ENCODE measurements around the gene PLSCR1. TPM values are rescaled to one million over a fixed set of nuclear protein-coding genes. Genes with fewer than 3 reads are reported as not detected.
"Not testable (repeated sequence)": the region's sequence is repeated elsewhere in the genome, so short reads cannot be mapped to it uniquely, and the experiment has no call there.

The PLSCR1 gene
- total RNA-seq, 1 experiment from 2014 or later = 48.9 TPM

GRCh38 chr3:146498002-146498736 is 46.2 kb downstream of the PLSCR1 start:
- DNase-seq = no peak
- Histone ChIP-seq H2BK120ac (ENCODE audit: low read depth, low read length, poor library complexity, severe bottlenecking) (no peak overlapping the region), H3T11ph (ENCODE audit: low read length) (no peak overlapping the region), H3K27me3 (ENCODE audit: insufficient read depth, low read length) (no peaks in the 10 kb centered on the region), H3K4ac (ENCODE audit: low read depth, low read length) (no peak overlapping the region), H4K91ac (ENCODE audit: insufficient read length, low read depth, low read length) (no peak overlapping the region), H3K18ac (ENCODE audit: insufficient read length, low read depth, low read length) (no peak overlapping the region), H3K4me1 (ENCODE audit: insufficient read depth, low read length) (no peaks in the 10 kb centered on the region; the same call in 1 of the 2 replicates), H4K8ac (replicated peaks; ENCODE audit: insufficient read length, low read depth, low read length) (no peak overlapping the region), H2AFZ (ENCODE audit: low read length) (no peak overlapping the region), H3K14ac (ENCODE audit: insufficient read depth, low read length) (no peak overlapping the region), H3K23ac (ENCODE audit: insufficient read length, low read depth, low read length) (no peak overlapping the region), H3K9ac (ENCODE audit: extremely low read depth, insufficient read length, low read length) (no peak overlapping the region), H3K4me2 (ENCODE audit: insufficient read depth, insufficient read length, low read length) (no peak overlapping the region), H3K79me1 (ENCODE audit: insufficient read depth, low read depth, low read length, poor library complexity, severe bottlenecking) (no peaks in the 10 kb centered on the region), H2BK5ac (ENCODE audit: insufficient read length, low read length) (no peak overlapping the region), H2BK20ac (ENCODE audit: low read depth, low read length, poor library complexity, severe bottlenecking) (no peak overlapping the region), H3K79me2 (ENCODE audit: insufficient read depth, low read length) (no peaks in the 10 kb centered on the region), H2AK5ac (ENCODE audit: insufficient read length, low read length) (no peak overlapping the region), H3K27ac (ENCODE audit: insufficient read length, low read depth, low read length) (no peak overlapping the region), H2BK15ac (ENCODE audit: low read depth, low read length) (no peak overlapping the region), H3K9me3 (ENCODE audit: control insufficient read depth, low read depth, low read length) (no peaks in the 10 kb centered on the region), H2BK12ac (ENCODE audit: insufficient read length, low read depth, low read length) (no peak overlapping the region), H4K5ac (ENCODE audit: insufficient read length, low read depth, low read length) (no peak overlapping the region), H4K20me1 (ENCODE audit: control insufficient read depth, insufficient read depth, insufficient read length) (no peaks in the 10 kb centered on the region), H3K23me2 (ENCODE audit: insufficient read length, low read depth, low read length, poor library complexity, severe bottlenecking) (no peaks in the 10 kb centered on the region), H3K56ac (ENCODE audit: insufficient read length, low read depth, low read length) (no peak overlapping the region)
- Mint-ChIP-seq H3K27ac (no peak overlapping the region; a peak in 1 of 7 replicates), H3K9me3 (peaks cover 8 to 10% of the 10 kb centered on the region in 2 experiments; a peak in 3 of 5 replicates), H3K4me1 (peaks cover 12 to 13% of the 10 kb centered on the region in 2 experiments), H3K36me3 (ENCODE audit: insufficient read depth in 1 of 3, low read depth in 3 of 3) (peaks cover 0 to 13% (median 0%) of the 10 kb centered on the region in 3 experiments; a peak in 3 of 7 replicates), H3K27me3 (ENCODE audit: low read depth) (no peaks in the 10 kb centered on the region), H3K4me3 (no peak overlapping the region)
- TF ChIP-seq, protein P1, sequence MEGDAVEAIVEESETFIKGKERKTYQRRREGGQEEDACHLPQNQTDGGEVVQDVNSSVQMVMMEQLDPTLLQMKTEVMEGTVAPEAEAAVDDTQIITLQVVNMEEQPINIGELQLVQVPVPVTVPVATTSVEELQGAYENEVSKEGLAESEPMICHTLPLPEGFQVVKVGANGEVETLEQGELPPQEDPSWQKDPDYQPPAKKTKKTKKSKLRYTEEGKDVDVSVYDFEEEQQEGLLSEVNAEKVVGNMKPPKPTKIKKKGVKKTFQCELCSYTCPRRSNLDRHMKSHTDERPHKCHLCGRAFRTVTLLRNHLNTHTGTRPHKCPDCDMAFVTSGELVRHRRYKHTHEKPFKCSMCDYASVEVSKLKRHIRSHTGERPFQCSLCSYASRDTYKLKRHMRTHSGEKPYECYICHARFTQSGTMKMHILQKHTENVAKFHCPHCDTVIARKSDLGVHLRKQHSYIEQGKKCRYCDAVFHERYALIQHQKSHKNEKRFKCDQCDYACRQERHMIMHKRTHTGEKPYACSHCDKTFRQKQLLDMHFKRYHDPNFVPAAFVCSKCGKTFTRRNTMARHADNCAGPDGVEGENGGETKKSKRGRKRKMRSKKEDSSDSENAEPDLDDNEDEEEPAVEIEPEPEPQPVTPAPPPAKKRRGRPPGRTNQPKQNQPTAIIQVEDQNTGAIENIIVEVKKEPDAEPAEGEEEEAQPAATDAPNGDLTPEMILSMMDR (conservative IDR thresholded peaks at IDR 0.05) = no peak
- WGBS (ENCODE audit: extremely low coverage, insufficient read length, low lambda C conversion rate) = no CpG with 5 or more reads among the region's 13 CpGs

DNA sequence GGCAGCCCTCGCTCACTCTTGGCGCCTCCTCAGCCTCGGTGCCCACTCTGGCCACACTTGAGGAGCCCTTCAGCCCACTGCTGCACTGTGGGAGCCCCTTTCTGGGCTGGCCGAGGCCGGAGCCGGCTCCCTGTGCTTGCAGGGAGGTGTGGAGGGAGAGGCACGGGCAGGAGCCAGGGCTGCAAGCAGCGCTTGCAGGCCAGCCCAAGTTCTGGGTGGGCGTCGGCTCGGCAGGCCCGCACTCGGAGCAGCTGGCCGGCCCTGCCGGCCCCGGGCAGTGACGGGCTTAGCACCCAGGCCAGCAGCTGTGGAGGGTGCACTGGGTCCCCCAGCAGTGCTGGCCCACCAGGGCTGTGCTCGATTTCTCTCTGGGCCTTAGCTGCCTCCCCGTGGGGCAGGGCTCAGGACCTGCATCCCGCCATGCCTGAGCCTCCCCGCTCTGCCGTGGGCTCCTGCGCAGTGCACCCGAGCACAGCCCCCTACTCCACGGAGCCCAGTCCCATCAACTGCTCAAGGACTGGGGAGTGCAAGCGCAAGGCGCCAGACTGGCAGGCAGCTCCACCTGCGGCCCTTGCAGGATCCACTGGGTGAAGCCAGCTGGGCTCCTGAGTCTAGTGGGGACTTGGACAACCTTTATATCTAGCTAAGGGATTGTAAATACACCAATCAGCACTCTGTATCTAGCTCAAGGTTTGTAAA is 47.1 kb downstream of the PLSCR1 start:
- H3K4me3 Mint-ChIP-seq; H3K79me1 ChIP-seq (ENCODE audit: insufficient read depth, low read depth, low read length, poor library complexity, severe bottlenecking); H3K9me3 Mint-ChIP-seq; H3K9ac ChIP-seq (ENCODE audit: extremely low read depth, insufficient read length, low read length); H3K4me2 ChIP-seq (ENCODE audit: insufficient read depth, insufficient read length, low read length); H3T11ph ChIP-seq (ENCODE audit: low read length); H4K8ac ChIP-seq (replicated peaks; ENCODE audit: insufficient read length, low read depth, low read length); H3K4me1 ChIP-seq (ENCODE audit: insufficient read depth, low read length); H4K5ac ChIP-seq (ENCODE audit: insufficient read length, low read depth, low read length); H3K27me3 ChIP-seq (ENCODE audit: insufficient read depth, low read length); H2AK5ac ChIP-seq (ENCODE audit: insufficient read length, low read length); H4K20me1 ChIP-seq (ENCODE audit: control insufficient read depth, insufficient read depth, insufficient read length); H3K56ac ChIP-seq (ENCODE audit: insufficient read length, low read depth, low read length); H2AFZ ChIP-seq (ENCODE audit: low read length); H4K91ac ChIP-seq (ENCODE audit: insufficient read length, low read depth, low read length); H3K23me2 ChIP-seq (ENCODE audit: insufficient read length, low read depth, low read length, poor library complexity, severe bottlenecking); H2BK20ac ChIP-seq (ENCODE audit: low read depth, low read length, poor library complexity, severe bottlenecking); H3K23ac ChIP-seq (ENCODE audit: insufficient read length, low read depth, low read length); H3K4ac ChIP-seq (ENCODE audit: low read depth, low read length); H3K27ac ChIP-seq (ENCODE audit: insufficient read length, low read depth, low read length); H2BK120ac ChIP-seq (ENCODE audit: low read depth, low read length, poor library complexity, severe bottlenecking); H2BK12ac ChIP-seq (ENCODE audit: insufficient read length, low read depth, low read length); H3K14ac ChIP-seq (ENCODE audit: insufficient read depth, low read length); H2BK5ac ChIP-seq (ENCODE audit: insufficient read length, low read length); H2BK15ac ChIP-seq (ENCODE audit: low read depth, low read length); H3K27me3 Mint-ChIP-seq (ENCODE audit: low read depth); H3K79me2 ChIP-seq (ENCODE audit: insufficient read depth, low read length); H3K27ac Mint-ChIP-seq; H3K18ac ChIP-seq (ENCODE audit: insufficient read length, low read depth, low read length); H3K9me3 ChIP-seq (ENCODE audit: control insufficient read depth, low read depth, low read length); DNase-seq: not testable (repeated sequence)
- Mint-ChIP-seq H3K36me3 (ENCODE audit: insufficient read depth in 1 of 3, low read depth in 3 of 3) (peaks cover 0 to 13% (median 0%) of the 10 kb centered on the region in 3 experiments; a peak in 3 of 7 replicates), H3K4me1 (peaks cover 7 to 10% of the 10 kb centered on the region in 2 experiments; a peak in 3 of 4 replicates)
- WGBS (ENCODE audit: extremely low coverage, insufficient read length, low lambda C conversion rate) = no CpG with 5 or more reads among the region's 28 CpGs

Measured in H9 (cell line).